NOMO-1 treated with dmso at 0.1 percent for 144 hours (cell line): ENCODE results near the gene CCNT1.
"Not testable (repeated sequence)": the region's sequence is repeated elsewhere in the genome, so short reads cannot be mapped to it uniquely, and the experiment has no call there.

Experiments used
- DNase-seq: peaks from one replicate; lab custom pipeline; 2025; ENCODE audit not compliant: unreplicated experiment; lab: John Stamatoyannopoulos, UW

CCNT1 gene

DNA sequence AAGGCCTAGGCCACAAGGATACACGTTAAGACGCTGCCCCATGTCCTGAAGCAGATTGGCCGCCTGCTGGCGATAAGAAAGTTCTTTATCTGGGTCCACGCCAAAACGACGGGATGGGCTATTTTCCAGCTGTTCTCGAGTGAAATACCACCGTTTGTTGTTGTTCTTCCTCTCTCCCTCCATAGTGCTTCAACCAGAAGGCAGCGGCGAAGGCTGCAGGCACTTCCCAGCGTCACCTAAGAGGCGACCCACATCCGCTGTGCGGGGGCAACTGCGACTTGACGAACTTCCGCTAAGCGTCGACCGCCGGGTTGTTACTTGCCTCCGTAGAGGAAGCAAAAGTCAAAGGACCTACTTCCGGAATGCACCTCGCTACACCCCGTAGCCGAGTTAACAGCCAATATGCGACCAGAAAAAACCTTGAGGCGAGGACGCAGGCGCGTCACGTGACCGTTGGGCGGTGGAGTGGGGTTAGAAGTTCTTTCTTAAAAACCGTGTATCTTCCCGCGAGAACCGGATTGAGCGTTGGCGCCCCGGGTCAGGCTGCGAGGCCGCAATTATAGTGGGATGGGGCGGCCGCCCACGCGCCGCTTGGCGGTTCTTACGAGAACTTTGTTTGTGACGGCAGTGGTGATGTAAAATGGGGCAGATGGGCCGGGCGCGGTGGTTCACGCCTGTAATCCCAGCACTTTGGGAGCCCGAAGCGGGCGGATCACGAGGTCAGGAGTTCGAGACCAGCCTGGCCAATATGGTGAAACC lies at the start of gene CCNT1:
TSS of gene CCNT1 (minus strand) at position 215 of the 759 bp plus-strand sequence. CDS start at position 183, 32 bp downstream.
- DNase-seq, result peak; percentile 100

DNA sequence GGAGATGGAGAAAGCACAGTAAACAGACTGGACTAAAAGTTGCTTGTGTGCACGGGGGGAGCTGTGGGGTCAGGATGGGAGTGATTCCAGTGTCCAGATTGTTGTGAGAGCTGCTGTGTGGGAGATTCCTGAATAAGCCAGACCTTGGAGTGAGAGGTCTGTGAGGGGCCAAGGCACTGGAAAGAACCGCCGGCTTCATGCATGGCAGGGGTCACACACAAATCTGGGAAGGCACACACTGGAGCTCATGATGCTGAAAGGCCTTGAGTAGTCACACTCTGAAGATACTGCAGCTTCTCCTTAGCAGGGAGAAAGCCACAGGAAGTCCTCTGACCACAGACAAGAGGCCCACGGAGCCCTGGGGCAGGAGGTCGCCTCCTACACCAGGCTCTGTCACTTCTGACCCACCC lies 49.3 kb upstream of the CCNT1 start:
- peak; percentile 42 for DNase-seq

- no peak for DNase-seq
Observed at GRCh38 chr12:48764521-48764920, 48.0 kb upstream of the CCNT1 start.

GRCh38 chr12:48758737-48759136 lies 42.2 kb upstream of the CCNT1 start:
- DNase-seq, result no peak

GRCh38 chr12:48758186-48758585 lies 41.7 kb upstream of the CCNT1 start:
- DNase-seq, result no peak

DNA sequence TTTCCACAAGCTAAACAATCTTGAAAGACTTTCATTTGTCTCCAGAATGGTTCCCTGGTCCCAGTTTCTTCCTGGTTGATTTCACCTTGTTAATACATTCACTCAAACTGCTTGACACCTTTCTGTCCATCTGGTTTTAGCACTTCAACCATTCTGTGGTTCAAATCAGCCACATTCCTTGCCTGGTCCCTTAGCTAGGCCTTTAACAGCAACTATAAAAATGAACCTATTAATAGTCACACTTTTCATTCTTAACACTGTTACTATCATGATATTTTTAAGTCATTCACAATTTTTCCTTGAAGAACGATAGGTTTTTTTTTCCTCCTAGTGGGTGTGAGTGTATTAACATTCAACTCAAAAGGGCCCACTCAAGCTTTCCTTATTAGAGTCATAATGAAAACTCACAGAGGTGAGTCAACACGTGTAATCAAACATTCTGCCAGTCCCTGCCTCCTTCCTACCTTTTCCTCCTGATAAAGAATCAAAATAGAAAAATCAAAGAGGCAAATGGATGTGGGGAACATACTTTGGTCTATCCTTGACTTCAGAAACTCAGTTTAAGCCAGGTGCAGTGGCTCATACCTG lies 34.4 kb upstream of the CCNT1 start:
- no peak for DNase-seq

DNA sequence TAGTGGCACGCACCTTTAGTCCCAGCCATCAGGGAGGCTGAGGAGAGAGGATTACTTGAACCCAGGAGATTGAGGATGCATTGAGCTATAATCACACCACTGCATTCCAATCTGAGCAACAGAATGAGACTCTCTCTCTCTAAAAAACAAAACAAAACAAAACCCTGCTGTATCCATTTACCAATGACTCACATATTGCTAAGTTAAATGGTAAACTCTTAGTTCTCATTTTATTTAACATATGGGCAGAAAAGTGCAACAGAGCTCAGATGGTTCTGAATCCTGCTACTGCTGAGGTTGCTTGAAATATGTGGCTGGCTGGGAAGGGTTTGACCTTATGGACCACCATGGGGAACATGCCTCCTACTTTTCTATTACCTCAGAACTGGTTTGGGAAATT lies 33.7 kb upstream of the CCNT1 start:
- DNase-seq, result no peak

GRCh38 chr12:48744251-48745008 lies 27.9 kb upstream of the CCNT1 start:
- DNase-seq, result no peak

- DNase-seq, result no peak
Observed at GRCh38 chr12:48739618-48740269, 23.2 kb upstream of the CCNT1 start.

- DNase-seq, result no peak
Observed at GRCh38 chr12:48736456-48736855, 19.9 kb upstream of the CCNT1 start.

GRCh38 chr12:48728807-48729206 lies 12.3 kb upstream of the CCNT1 start:
- DNase-seq, result no peak

- not testable (repeated sequence) for DNase-seq
Observed at GRCh38 chr12:48720737-48721136, 4.2 kb upstream of the CCNT1 start.

DNA sequence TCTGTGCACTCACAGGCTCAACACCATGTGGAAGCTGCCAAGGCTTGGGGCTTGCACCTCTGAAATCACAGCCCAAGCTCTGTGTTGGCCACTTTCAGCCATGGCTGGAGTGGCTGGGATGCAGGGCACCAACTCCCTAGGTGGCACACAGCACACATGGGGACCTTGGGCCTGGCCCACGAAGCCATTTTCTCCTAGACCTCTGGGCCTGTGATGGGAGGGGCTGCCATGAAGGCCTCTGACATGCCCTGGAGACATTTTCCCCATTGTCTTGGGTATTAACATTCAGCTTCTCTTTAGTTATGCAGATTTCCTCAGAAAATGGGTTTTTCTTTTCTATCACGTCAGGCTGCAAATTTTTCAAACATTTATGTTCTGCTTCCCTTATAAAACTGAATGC lies 3.7 kb upstream of the CCNT1 start:
- DNase-seq, result not testable (repeated sequence)

- DNase-seq, result not testable (repeated sequence)
Observed at GRCh38 chr12:48719002-48719401, 2.5 kb upstream of the CCNT1 start.

DNA sequence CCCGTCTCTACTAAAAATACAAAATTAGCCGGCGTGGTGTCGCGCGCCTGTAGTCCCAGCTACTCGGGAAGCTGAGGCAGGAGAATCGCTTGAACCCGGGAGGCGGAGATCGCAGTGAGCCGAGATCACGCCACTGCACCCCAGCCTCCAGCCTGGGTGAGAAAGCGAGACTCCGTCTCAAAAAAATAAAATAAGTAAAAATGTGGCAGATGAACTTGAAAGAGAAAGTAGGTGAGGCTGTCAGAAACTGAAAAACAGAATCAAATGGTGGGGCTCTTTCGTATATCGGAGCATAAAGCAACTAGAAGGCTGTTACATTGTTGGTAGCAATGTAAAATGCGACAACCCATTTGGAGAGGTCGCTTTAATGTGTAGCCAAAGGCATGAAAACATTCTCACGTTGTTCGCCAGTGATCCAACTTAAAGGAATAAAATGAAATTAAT lies 767 bp upstream of the CCNT1 start:
- no peak for DNase-seq

DNA sequence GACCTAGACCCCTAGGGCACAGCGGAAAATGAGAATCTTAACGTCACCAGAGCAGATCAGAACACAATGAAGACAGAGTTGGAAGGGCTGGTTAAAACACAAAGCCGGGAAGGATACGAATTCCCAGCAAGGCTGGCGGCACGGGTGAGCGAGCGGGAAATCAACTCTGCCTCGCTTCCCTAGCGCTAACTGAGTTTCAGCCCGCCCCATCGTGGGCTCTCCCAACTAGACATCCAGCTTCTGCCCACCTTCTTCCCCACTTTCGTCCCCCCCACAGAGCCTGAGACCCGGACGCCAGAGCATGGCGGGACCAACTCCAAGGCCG lies 377 bp downstream of the CCNT1 start:
- no peak for DNase-seq

- DNase-seq, result no peak
Observed at GRCh38 chr12:48712209-48712608, 4.3 kb downstream of the CCNT1 start.

GRCh38 chr12:48698822-48699221 lies 17.7 kb downstream of the CCNT1 start:
- DNase-seq, result not testable (repeated sequence)

DNA sequence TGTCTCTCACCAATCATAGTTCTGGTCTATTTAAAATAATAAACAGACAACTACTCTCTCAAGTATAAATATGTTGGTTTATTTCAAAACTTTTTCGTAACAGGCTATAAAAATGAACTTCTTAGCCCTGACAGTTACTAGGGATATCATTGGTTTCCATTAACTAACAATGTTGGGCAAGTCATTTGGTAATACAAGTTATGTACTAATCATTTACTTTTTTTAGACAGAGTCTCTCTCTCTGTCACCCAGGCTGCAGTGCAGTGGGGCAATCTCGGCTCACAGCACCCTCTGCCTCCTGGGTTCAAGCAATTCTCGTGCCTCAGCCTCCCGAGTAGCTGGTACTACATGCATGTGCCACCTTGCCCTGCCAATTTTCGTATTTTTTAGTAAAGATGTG lies 19.9 kb downstream of the CCNT1 start:
- DNase-seq, result no peak

GRCh38 chr12:48695859-48696258 lies 20.6 kb downstream of the CCNT1 start:
- DNase-seq, result no peak

DNA sequence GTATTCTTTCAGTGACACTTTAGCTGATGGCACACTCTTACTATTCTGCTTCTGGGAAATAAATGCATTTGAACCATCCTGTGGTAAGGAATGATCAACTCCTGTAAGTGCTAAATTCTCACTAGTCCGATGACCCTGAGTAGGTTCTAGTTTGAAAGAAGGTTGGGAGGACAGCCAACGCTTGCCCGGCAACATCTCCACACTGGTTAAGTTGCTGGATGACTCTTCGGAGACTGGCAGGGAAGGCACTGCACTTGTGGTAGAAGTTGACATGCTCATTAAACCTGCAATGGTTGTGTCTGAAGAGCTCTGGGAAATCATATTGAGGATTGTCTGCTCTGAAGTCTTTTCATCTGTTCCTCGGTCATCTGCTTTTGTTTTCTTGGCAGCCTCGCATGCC lies 22.5 kb downstream of the CCNT1 start:
- no peak for DNase-seq

DNA sequence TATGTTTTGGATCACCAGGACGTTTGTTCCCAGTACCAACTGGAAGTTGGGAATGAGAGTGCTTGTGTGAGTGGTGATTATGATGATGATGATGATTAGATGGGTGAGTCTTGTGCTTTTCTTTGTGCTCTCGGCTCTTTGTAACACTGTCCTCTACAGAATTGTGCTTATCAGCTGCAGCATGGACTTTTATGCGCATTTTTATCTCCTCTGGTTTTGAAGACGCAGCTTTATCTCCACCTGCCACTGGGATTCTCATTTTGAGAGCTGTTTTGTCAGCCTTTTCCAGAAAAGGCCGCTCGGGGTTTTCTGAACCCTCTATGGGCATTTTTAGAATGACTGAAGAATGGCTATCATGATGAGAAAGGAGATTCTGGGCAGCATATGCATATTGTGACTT lies 22.9 kb downstream of the CCNT1 start:
- DNase-seq, result no peak
